GM18861 (cell line): Measurements from ENCODE around the gene SUSD2.
"Not testable (repeated sequence)": the region's sequence is repeated elsewhere in the genome, so short reads cannot be mapped to it uniquely, and the experiment has no call there.

Source experiments
- ATAC-seq: cut with Tn5 transposase; IDR thresholded peaks from one replicate; pipeline ENCODE4 v1.9.1; 2021; ENCODE audit not compliant: unreplicated experiment

SUSD2 gene

GRCh38 chr22:24186892-24187670 lies 5.8 kb downstream of the SUSD2 start:
- no peak for ATAC-seq

GRCh38 chr22:24187731-24188644 lies 6.7 kb downstream of the SUSD2 start:
- ATAC-seq = no peak

GRCh38 chr22:24188705-24189248 lies 7.5 kb downstream of the SUSD2 start:
- ATAC-seq = no peak

- no peak for ATAC-seq
These were observed 8.2 kb downstream of the SUSD2 start for GRCh38 chr22:24189249-24190158.

DNA sequence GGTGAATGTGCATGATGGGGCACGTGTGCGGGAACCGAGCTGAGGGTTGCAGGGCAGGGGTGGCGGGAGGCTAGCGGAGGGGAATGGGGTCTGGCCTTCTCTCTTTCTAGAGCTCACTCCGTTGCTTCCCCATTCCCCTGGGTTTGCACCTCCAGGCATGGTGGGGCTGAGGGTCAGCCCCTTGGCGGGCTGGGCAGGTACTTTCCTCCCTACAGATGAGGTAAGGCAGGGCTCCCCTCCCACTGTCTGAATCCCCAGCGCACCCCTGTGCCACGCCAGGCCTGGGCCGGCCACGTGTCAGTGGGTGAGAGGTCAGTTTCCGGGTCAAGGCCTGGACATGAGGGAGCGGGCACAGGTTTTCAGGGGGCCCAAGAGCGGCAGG lies 8.9 kb downstream of the SUSD2 start:
- ATAC-seq = no peak

DNA sequence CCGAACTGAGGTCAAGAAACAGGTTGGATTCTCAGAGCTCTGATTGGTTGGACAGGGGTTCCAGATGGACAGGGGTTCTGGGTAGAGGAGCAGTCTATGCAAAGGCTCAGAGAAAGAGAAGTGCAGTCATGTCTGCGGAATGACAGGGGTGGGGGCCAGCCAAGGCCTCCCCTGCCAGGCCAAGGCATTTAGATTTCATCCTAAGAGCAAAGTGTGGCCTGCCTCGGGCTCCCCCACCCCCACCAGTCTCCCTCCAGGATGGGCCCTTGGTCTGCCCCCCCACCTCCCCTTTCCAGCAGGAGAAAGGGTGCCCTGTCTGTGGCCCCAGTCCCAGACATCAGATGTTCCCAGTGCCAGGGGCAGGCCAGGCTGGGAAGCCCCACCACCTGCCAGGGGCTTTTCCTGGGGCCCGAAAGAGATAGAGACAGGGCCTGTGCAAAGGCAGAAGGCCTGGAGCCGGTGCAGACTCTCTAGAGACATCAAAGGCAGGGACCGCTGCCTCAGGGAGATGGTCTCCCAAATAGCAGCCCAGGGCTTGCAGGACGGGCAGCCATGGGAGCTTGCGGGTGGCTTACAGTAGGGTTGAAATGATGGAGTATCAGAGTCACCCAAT lies 9.4 kb downstream of the SUSD2 start:
- no peak for ATAC-seq

DNA sequence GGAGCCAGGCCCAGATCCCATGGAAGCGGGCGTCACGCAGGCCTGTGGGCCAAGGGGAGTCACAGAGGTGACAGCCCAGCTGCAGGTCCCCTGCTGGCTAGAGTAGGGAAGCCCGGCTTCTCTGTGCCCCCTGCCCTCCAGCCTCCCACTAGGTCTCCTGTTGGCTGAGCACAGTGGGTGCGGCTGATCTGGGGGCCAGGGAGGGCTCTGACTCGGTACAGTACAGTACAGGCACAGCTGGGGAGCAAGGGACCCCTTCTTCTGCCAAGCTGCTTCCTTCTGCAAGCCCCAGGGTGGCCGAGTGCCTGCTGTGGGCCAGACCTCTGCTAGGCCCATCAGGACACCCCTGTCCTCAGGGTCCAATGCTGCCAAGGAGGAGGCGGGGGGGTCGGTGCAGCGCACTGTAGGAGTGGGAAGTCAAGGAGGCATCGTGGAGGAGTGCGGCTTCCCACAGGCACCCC lies 10.1 kb downstream of the SUSD2 start:
- no peak for ATAC-seq

DNA sequence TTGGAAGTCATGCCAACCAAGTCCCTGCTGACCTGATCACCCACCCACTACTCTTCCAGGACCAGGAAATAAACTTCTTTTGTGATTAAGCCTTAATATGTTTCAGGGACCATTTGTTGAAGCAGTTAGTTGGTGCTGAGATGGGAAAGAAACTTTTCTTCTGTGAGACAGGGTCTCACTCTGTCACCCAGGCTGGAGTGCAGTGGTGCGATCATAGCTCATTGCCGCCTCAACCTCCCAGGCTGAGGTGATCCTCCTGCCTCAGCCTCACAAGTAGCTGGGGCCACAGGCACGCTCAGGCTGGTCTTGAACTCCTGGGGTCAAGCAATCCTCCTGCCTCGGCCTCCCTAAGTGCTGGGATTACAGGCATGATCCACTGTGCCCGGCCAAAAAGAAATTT lies 10.6 kb downstream of the SUSD2 start:
- ATAC-seq = no peak

- no peak for ATAC-seq
These were observed 17.4 kb downstream of the SUSD2 start for GRCh38 chr22:24198682-24199052.

- ATAC-seq = no peak
These were observed 19.4 kb downstream of the SUSD2 start for GRCh38 chr22:24200619-24201212.

- no peak for ATAC-seq
These were observed 20.7 kb downstream of the SUSD2 start for GRCh38 chr22:24201681-24202614.

DNA sequence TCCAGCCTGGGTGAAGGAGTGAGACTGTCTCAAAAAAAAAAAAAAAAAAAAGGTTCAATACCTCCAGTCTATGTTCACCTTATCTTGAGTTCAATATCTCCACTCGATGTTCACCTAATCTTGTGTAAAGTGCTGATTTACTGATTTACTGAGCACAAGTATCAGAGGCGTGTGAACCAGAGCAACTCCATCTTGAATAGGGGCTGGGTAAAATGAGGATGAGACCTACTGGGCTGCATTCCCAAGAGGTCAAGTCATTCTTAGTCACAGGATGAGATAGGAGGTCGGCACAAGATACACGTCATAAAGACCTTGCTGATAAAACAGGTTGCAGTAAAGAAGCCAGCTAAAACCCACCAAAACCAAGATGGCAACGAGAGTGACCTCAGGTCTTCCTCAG lies 22.6 kb downstream of the SUSD2 start:
- not testable (repeated sequence) for ATAC-seq

DNA sequence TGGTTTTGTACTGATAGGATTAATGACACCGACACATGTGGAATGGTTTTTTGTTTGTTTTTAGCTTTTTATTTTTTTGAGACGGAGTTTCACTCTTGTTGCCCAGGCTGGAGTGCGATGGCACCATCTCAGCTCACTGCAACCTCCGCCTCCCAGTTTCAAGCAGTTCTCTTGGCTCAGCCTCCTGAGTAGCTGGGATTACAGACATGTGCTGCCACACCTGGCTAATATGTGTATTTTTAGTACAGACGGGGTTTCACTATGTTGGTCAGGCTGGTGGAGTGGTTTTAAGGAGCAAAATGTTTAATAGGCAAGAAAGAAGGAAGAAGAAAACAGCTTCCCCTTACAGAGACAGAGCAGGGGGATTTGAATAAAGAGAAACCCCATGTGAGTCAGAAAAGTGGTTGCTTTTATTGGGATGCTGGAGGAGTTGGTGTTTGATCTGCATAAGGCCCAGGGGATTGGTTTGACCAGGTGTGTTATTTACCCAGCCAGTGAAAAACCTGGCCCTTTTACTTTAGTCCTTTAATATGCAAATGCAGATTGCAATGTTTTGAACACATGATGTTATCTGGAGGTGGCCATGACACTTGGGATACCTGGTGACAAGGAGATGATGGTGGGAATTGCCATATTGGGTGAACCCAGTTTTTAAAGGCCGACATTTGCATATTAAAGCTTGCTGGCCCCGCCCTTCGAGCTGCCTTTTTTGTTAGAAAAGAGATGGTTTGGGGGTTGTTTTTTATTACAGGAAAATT lies 24.3 kb downstream of the SUSD2 start:
- ATAC-seq = no peak

DNA sequence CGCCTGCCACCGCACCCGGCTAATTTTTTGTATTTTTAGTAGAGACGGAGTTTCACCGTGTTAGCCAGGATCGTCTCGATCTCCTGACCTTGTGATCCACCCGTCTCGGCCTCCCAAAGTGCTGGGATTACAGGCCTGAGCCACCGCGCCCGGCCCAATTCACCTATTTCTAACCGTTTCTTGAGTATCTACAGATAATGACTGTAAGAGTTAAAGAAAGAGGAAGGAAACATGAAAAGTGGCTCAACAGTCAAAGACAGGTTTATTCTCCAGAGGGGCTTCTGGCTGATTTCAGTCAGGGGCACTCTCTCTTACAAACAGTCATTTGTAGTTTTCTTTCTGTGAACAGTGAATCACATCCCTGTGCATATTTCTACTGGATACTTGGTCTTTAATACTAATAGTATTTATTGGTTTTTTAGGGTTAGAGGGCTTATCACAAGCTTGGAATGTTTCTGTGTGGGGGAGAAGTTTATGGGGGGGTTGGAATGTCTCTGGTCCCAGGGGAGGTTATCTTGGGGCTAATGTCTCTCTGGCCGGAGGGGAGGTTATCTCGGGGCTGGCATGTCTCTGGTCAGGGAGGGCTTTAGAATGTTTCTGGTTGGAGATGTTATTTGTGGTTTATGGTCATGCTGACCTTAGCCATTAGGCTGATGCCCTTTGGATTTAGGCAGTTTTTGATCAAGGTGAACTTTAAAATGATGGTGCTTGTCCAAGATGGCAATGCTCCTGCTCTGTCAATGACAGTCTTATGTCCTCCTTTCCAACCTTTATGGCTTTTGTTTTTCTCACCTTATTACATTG lies 25.4 kb downstream of the SUSD2 start:
- not testable (repeated sequence) for ATAC-seq

- no peak for ATAC-seq
These were observed 26.2 kb downstream of the SUSD2 start for GRCh38 chr22:24207264-24208011.

DNA sequence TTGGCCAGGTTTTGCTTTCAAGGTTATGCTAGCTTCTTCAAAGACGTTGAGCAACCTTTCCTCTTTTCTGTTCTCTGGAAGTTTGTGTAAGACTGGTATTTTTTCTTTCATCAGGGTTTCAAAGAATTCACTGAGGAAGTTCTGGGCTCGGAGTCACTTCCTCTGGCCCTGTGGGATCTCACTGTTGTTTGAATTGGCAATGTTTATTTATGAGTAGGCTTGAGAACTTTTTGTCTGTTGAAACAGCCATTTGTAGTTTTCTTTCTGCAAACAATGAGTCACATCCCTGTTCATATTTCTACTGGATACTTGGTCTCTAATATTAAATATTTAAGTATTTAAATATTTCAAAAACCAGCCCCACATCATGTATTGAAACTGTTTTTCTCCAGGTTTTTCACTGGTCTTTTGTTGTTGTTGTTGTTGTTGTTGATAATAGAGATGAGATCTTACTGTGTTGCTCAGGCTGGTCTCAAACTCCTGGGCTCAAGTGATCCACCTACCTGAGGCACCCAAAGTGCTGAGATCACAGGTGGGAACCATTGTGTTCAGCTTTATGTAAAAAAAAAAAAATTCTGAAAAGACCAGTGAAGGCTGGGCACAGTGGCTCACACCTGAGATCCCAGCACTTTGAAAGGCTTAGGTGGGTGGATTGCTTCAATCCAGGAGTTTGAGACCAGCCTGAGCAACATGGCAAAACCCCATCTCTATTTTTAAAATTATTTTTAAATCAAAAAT lies 26.9 kb downstream of the SUSD2 start:
- ATAC-seq = no peak
